Lower leg skin (tissue), 4 donors: ENCODE data around the gene SLC9A9. TPM values are rescaled to one million over a fixed set of nuclear protein-coding genes. Genes with fewer than 3 reads are reported as not detected.

ENCODE experiments used
- DNase-seq, 2 donors: peaks; one replicate each; pipeline ENCODE4 v3.0.0-alpha.2; 2019; ENCODE audit warnings: low spot score in 2 of 2
- H3K4me3 ChIP-seq: fragments of 200-600 bp; sonication (generic); 2 replicates; pipeline ENCODE4 v1.5.1; 2017; ENCODE audit warnings: mild to moderate bottlenecking, low read depth; ENCODE audit not compliant: poor library complexity, severe bottlenecking
- CTCF ChIP-seq, 3 donors: fragments of 450-650 bp; IDR thresholded peaks; one replicate each; pipeline ENCODE4 v1.5.1; 2016; ENCODE audit warnings: antibody characterized with exemption in 3 of 3, mild to moderate bottlenecking in 3 of 3, moderate library complexity in 2 of 3
- POLR2A ChIP-seq, 2 donors: fragments of 450-650 bp; IDR thresholded peaks; one replicate each; pipeline ENCODE4 v1.6.1; 2016 to 2017; ENCODE audit warnings: antibody characterized with exemption in 2 of 2, mild to moderate bottlenecking in 1 of 2, moderate library complexity in 1 of 2
- WGBS, 2 donors: methylation state at CpG; one replicate each; pipeline ENCODE4 v1.1.5; 2018; 5-methylcytosine and 5-hydroxymethylcytosine counted together
- intact Hi-C: fragments of 100-400 bp; cut with DNase I; formaldehyde crosslinking; loops from one replicate; pipeline ENCODE4 v1.15.0; 2023; ENCODE audit warnings: low total_unique reads
- total RNA-seq, 4 donors: library from RNA; depleted of rRNA; stranded (reverse); fragments of >200 nt; gene quantifications; one replicate each; pipeline ENCODE4 v1.1.0, GENCODE V29; 2016

The SLC9A9 gene
- total RNA-seq, 4 donors from 2014 or later = 14.6 to 40.8 (median 23.7) TPM

GRCh38 chr3:143865302-143865701 is 17.0 kb upstream of the SLC9A9 start:
- no peak for TF ChIP-seq POLR2A (IDR thresholded peaks at IDR 0.05)
- TF ChIP-seq CTCF (IDR thresholded peaks at IDR 0.05) = no peak
- intact Hi-C loops = no loop called here
- no peak for DNase-seq
- 76 to 82% methylated on average over 1 of the region's 1 CpG for WGBS, 2 donors
- no peak overlapping the region for H3K4me3 ChIP-seq

- 77 to 93% methylated on average over 3 of the region's 3 CpGs for WGBS, 2 donors
- TF ChIP-seq CTCF (IDR thresholded peaks at IDR 0.05) = no peak
- no peak for TF ChIP-seq POLR2A (IDR thresholded peaks at IDR 0.05)
- no peak for DNase-seq
- intact Hi-C loops = no loop called here
- no peak overlapping the region for H3K4me3 ChIP-seq
These were observed 11.4 kb upstream of the SLC9A9 start for GRCh38 chr3:143859465-143860203.

GRCh38 chr3:143856252-143856970 is 8.1 kb upstream of the SLC9A9 start:
- intact Hi-C loops = no loop called here
- DNase-seq = no peak
- H3K4me3 ChIP-seq = no peak overlapping the region
- TF ChIP-seq POLR2A (IDR thresholded peaks at IDR 0.05) (no peak), CTCF (IDR thresholded peaks at IDR 0.05) (no peak)
- 78 to 84% methylated on average over 9 of the region's 9 CpGs for WGBS, 2 donors

- intact Hi-C loops = no loop called here
- H3K4me3 ChIP-seq = no peak overlapping the region
- WGBS, 2 donors = 72 to 89% methylated on average over 3 of the region's 3 CpGs
- DNase-seq = no peak
- TF ChIP-seq CTCF (IDR thresholded peaks at IDR 0.05) (no peak), POLR2A (IDR thresholded peaks at IDR 0.05) (no peak)
These were observed 6.9 kb upstream of the SLC9A9 start for GRCh38 chr3:143855183-143855582.

- peak in 1 of 2 donors; percentile 44 for DNase-seq
- TF ChIP-seq CTCF (IDR thresholded peaks at IDR 0.05) (no peak), POLR2A (IDR thresholded peaks at IDR 0.05) (no peak)
- WGBS, 2 donors = 73 to 81% methylated on average over 5 of the region's 5 CpGs
- H3K4me3 ChIP-seq = no peak overlapping the region
- intact Hi-C loops = no loop called here
These were observed 3.2 kb upstream of the SLC9A9 start for GRCh38 chr3:143851331-143852017.
